GM18520 (cell line): ENCODE data around the gene MYPN.
"Not testable (repeated sequence)": the region's sequence is repeated elsewhere in the genome, so short reads cannot be mapped to it uniquely, and the experiment has no call there.

Source experiments
- ATAC-seq: cut with Tn5 transposase; IDR thresholded peaks from one replicate; pipeline ENCODE4 v1.9.1; 2021; ENCODE audit not compliant: unreplicated experiment

Gene MYPN

GRCh38 chr10:68222391-68222790, 113.1 kb downstream of the MYPN start:
- ATAC-seq: no peak

- ATAC-seq: no peak
Observed at GRCh38 chr10:68223535-68224165, 114.4 kb downstream of the MYPN start.

- no peak for ATAC-seq
Observed at GRCh38 chr10:68224810-68225209, 115.5 kb downstream of the MYPN start.

- ATAC-seq: no peak
Observed at GRCh38 chr10:68230268-68230667, 121.0 kb downstream of the MYPN start.

- peak; percentile 51 for ATAC-seq
Observed at GRCh38 chr10:68231106-68231816, 122.0 kb downstream of the MYPN start.

- no peak for ATAC-seq
Observed at GRCh38 chr10:68231817-68232251, 122.5 kb downstream of the MYPN start, which contains the start of gene ATOH7. Gene ATOH7, minus strand, starts transcription at chr10:68232113. Its CDS starts 436 bp downstream, at chr10:68231677.

- no peak for ATAC-seq
Observed at GRCh38 chr10:68233046-68233445, 123.8 kb downstream of the MYPN start.

GRCh38 chr10:68235111-68235510, 125.8 kb downstream of the MYPN start:
- no peak for ATAC-seq

GRCh38 chr10:68235581-68235980, 126.3 kb downstream of the MYPN start:
- no peak for ATAC-seq

- no peak for ATAC-seq
Observed at GRCh38 chr10:68237173-68237572, 127.9 kb downstream of the MYPN start.

GRCh38 chr10:68238371-68238770, 129.1 kb downstream of the MYPN start:
- no peak for ATAC-seq

- no peak for ATAC-seq
Observed at GRCh38 chr10:68239069-68239468, 129.8 kb downstream of the MYPN start.

- no peak for ATAC-seq
Observed at GRCh38 chr10:68239596-68240150, 130.4 kb downstream of the MYPN start.

- no peak for ATAC-seq
Observed at GRCh38 chr10:68242051-68242450, 132.8 kb downstream of the MYPN start.

- ATAC-seq: not testable (repeated sequence)
Observed at GRCh38 chr10:68246397-68246796, 137.1 kb downstream of the MYPN start.

- ATAC-seq: no peak
Observed at GRCh38 chr10:68247931-68248330, 138.6 kb downstream of the MYPN start.

- no peak for ATAC-seq
Observed at GRCh38 chr10:68249297-68249696, 140.0 kb downstream of the MYPN start.

GRCh38 chr10:68251151-68251550, 141.9 kb downstream of the MYPN start:
- no peak for ATAC-seq

GRCh38 chr10:68251625-68252495, 142.6 kb downstream of the MYPN start:
- ATAC-seq: no peak

GRCh38 chr10:68253346-68253745, 144.1 kb downstream of the MYPN start:
- no peak for ATAC-seq

- ATAC-seq: no peak
Observed at GRCh38 chr10:68261132-68261856, 152.0 kb downstream of the MYPN start.
